HG03520 (cell line): ENCODE results near the gene PROSER2.

Experiments used
- ATAC-seq: cut with Tn5 transposase; IDR thresholded peaks from one replicate; pipeline ENCODE4 v1.9.1; 2021; ENCODE audit warnings: mild to moderate bottlenecking, moderate library complexity; ENCODE audit not compliant: unreplicated experiment

The PROSER2 gene, protein sequence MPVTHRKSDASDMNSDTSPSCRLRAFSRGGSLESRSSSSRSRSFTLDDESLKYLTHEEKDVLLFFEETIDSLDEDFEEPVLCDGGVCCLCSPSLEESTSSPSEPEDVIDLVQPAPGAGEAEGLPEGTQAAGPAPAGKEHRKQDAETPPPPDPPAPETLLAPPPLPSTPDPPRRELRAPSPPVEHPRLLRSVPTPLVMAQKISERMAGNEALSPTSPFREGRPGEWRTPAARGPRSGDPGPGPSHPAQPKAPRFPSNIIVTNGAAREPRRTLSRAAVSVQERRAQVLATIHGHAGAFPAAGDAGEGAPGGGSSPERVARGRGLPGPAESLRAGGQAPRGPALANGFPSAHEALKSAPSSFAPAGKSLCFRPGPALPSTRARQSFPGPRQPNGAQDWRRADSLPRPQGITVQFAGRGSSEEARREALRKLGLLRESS

GRCh38 chr10:11823122-11823988, at the start of gene PROSER2:
TSS of gene PROSER2 (plus strand) at chr10:11823356. CDS start at chr10:11852078, 28,722 bp downstream.
- ATAC-seq, result no peak

- ATAC-seq, result no peak
Measured at GRCh38 chr10:11773761-11774441, 49.3 kb upstream of the PROSER2 start.

DNA sequence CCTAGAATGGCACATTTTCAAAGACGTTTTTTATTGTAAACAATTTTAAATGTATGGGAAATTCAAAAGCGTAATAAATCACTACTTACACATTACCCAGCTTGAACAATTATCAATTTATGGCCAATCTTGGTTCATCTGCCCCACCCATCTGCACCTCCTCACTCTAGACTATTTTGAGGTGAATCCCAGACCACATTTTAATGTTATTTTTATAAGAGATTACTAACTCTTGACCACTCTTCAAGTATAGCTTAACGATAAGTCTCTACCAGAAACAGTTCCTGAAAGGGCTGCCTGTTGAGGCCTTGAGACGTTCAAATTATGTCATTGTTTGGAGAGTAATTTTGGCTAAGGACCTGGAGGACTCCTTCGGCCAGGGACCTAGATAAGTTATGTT, 47.7 kb upstream of the PROSER2 start:
- ATAC-seq, result no peak

DNA sequence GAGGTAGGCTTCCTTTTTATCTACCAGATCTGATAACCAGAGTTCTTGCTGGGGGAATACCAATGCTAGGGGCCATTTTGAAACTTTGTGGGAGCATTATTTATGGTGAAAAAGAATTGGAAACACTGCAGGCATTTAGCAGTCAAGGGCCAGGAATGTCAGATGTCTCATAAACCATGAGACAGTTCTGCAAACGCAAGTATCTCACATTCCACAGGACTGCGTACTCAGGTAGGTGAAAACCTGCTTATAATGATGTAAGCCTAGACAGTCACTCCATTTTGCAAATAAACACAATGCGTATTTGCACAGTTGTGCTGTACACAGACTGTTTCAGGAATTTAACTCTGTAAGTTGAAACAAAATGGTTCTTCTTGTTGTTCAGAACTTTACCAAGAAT, 47.1 kb upstream of the PROSER2 start:
- no peak for ATAC-seq

DNA sequence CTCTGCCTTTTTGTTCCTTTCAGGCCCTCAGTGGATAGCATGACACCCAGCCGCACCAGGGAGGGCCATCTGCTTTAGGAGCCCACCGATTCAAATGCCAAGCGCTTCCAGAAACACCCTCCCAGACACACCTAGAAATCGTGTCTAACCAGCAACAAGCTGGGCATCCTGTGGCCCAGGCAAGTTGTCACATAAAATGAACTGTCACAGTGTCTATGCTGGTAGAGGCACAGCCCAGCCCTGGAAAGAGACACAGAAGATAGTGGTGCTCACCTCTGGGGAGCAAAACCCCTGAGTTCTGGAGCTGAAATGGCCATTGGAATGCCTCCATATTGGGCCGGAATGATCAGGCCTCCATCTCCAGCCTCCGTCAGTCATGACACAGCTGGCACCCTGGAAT, 42.0 kb upstream of the PROSER2 start:
- no peak for ATAC-seq

- ATAC-seq, result no peak
Measured at GRCh38 chr10:11782793-11783557, 40.2 kb upstream of the PROSER2 start.

DNA sequence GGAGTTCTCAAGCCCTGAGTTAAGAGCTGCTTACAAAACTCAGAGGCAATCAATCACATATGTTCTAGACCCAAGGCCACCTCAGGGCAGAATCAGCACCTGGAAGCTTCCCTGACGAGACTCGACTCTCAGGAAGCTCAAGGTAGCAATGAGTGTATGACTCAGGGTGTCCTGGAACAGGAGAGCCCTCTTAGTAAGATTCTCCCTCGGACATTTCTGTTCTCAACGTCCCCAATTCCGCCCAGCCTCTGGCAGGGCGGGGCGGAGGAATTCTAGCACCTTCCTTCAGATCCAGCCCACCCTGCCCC, 39.6 kb upstream of the PROSER2 start:
- no peak for ATAC-seq

GRCh38 chr10:11787374-11787773, 35.8 kb upstream of the PROSER2 start:
- ATAC-seq, result no peak

GRCh38 chr10:11787846-11788245, 35.3 kb upstream of the PROSER2 start:
- ATAC-seq, result no peak

- no peak for ATAC-seq
Measured at GRCh38 chr10:11789306-11789705, 33.9 kb upstream of the PROSER2 start.

GRCh38 chr10:11789956-11790355, 33.2 kb upstream of the PROSER2 start:
- no peak for ATAC-seq

- no peak for ATAC-seq
Measured at GRCh38 chr10:11793762-11794479, 29.2 kb upstream of the PROSER2 start.

GRCh38 chr10:11794566-11794965, 28.6 kb upstream of the PROSER2 start:
- ATAC-seq, result no peak

DNA sequence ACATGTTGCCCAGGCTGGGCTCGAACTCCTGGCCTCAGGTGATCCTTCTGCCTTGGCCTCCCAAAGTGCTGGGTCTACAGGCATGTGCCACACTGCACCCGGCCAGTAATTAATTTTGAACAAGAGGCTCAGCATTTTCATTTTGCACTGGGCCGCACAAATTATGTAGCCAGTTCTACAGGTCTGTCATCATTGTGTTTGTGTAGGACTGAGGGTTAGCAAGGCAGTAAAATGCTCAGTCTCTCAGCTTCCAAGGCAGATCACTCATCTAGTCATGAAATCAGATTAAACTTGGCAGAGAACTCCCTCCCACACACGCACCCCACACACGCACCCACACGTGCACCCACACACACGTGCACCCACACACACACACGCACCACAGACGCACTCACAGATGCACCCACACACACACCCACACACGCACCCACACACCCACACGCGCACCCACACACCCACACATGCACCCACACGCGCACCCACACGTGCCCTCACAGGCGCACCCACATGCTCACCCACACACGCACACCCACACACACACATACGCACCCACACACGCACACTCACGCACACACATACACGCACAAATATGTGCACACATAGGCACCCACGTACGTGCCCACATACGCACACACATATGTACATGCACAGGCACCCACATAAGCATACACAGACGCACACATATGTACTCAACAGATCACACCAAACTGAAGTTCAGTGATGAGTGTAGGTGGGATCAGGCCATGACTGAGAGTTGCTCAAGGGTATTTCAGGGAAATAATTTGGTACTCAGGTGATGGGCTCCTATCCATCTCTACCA, 27.8 kb upstream of the PROSER2 start:
- ATAC-seq, result no peak

DNA sequence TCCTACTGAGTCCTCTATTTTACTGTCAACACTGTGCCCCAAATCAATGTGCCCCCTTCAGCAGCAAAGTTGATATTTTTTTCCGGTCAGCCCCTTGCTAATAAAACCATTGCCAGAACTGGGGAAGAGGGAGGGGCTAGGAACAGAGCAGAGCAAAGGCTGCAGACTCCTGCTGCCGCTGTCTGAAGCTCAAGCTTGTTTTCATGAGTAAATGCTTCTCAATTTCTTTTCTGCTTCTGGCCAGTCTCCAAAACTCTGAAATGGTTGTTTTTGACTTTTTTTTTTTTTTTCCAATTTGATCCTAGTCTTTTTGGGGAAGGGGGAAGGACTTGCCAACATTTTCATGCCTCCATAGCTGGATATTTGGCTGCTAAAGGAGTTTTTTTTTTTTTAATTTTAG, 26.7 kb upstream of the PROSER2 start:
- no peak for ATAC-seq

- no peak for ATAC-seq
Measured at GRCh38 chr10:11797281-11797680, 25.9 kb upstream of the PROSER2 start.

DNA sequence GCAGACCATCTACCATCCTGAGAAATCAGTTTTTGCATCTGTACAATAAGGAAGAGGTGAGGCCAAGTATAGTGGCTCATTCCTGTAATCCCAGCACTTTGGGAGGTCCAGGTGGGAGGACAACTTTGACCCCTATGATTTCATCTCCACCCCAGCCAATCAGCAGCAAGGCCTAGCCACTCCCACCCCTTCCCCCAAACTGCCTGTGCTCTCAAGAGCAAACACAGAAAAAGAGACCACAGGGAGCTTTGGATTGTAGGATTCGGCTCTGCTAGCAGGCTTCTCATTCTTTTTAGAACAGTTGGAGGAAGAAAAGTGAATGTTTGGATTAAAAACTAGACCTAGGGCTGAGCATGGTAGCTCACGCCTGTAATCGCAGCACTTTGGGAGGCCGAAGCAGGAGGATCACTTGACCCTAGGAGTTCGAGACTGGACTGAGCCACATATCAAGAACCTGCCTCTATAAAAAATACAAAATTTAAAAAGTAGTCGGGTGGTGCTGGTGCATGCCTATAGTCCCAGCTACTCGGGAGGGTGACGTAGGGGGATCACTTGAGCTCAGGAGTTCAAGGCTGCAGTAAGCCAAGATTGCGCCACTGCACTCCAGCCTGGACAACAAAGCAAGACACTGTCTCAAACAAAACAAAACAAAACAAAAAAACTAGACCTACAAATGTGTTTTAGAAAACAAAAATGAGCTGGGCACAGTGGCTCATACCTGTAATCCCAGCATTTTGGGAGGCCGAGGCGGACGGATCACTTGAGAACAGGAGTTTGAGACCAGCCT, 25.1 kb upstream of the PROSER2 start:
- ATAC-seq, result no peak
